Sigmoid colon (tissue), 7 donors: ENCODE results near the gene SLC15A1. TPM values are rescaled to one million over a fixed set of nuclear protein-coding genes. Genes with fewer than 3 reads are reported as not detected.

Experiments
- DNase-seq: peaks from one replicate; pipeline ENCODE4 v3.0.0-alpha.2; 2019
- H3K27ac ChIP-seq, 4 donors: fragments of 200-600 bp; sonication (generic); one replicate each; pipeline ENCODE4 v1.5.1; 2016 to 2019; ENCODE audit warnings: mild to moderate bottlenecking in 1 of 4
- H3K27me3 ChIP-seq, 3 donors: fragments of 200-600 bp; sonication (generic); one replicate each; pipeline ENCODE4 v1.5.1; 2019; ENCODE audit warnings: mild to moderate bottlenecking in 1 of 3
- H3K36me3 ChIP-seq, 4 donors: fragments of 200-600 bp; sonication (generic); one replicate each; pipeline ENCODE4 v1.5.1; 2016 to 2019
- H3K4me1 ChIP-seq, 4 donors: fragments of 200-600 bp; sonication (generic); one replicate each; pipeline ENCODE4 v1.5.1; 2017 to 2019
- H3K4me3 ChIP-seq, 4 donors: fragments of 200-600 bp; sonication (generic); one replicate each; pipeline ENCODE4 v1.5.1; 2017 to 2019; ENCODE audit warnings: mild to moderate bottlenecking in 2 of 4, moderate library complexity in 1 of 4
- H3K9me3 ChIP-seq, 4 donors: fragments of 200-600 bp in 3 of 4; sonication (generic) in 3 of 4; one replicate each; pipeline versions ENCODE4 v1.5.1 to v1.6.1; 2013 to 2019
- EP300 ChIP-seq, 4 donors: sonication (generic); formaldehyde crosslinking; IDR thresholded peaks; one replicate each; pipeline ENCODE4 v1.6.1; 2017; ENCODE audit warnings: antibody characterized with exemption in 4 of 4
- POLR2A ChIP-seq, 2 donors: fragments of 450-650 bp; IDR thresholded peaks; one replicate each; pipeline ENCODE4 v1.6.1; 2016; ENCODE audit warnings: antibody characterized with exemption in 2 of 2, mild to moderate bottlenecking in 2 of 2, moderate library complexity in 2 of 2
- POLR2AphosphoS5 ChIP-seq, 4 donors: sonication (generic); formaldehyde crosslinking; IDR thresholded peaks; one replicate each; pipeline ENCODE4 v1.6.1; 2017; ENCODE audit warnings: antibody characterized with exemption in 4 of 4
- WGBS, 2 donors: extraction: QIAGEN DNeasy Blood & Tissue Kit; methylation state at CpG; one replicate each; pipeline ENCODE4 v1.1.7; 2013; 5-methylcytosine and 5-hydroxymethylcytosine counted together
- intact Hi-C: fragments of 100-400 bp; cut with DNase I; formaldehyde crosslinking; loops from one replicate; pipeline ENCODE4 v1.15.1; 2023
- polyA plus RNA-seq, 3 donors: library from polyadenylated mRNA; stranded (reverse); fragments of 200-250 nt; gene quantifications; one replicate each; pipeline ENCODE4 v1.2.3, GENCODE V29; 2013
- total RNA-seq, 4 donors: library from RNA; depleted of rRNA; stranded (reverse); fragments of >200 nt; gene quantifications; one replicate each; pipeline ENCODE4 v1.1.0, GENCODE V29; 2016
- TF ChIP-seq, protein P1 (sequence below), 4 experiments: fragments of 450-650 bp in 3 of 4; fragments of 200-600 bp in 1 of 4; IDR thresholded peaks; one replicate each; pipeline ENCODE4 v1.5.1; 2016 to 2019; ENCODE audit warnings: antibody characterized with exemption in 4 of 4, mild to moderate bottlenecking in 3 of 4, moderate library complexity in 2 of 4
- donor health status: healthy with polysubstance abuse.
- donor health status: Bipolar disorder and iron deficiency.
- donor health status: healthy.

Gene SLC15A1
- total and polyA plus RNA-seq, 7 donors, result under 0.01 to 11.1 (median 2.1) TPM; not detected in 2

DNA sequence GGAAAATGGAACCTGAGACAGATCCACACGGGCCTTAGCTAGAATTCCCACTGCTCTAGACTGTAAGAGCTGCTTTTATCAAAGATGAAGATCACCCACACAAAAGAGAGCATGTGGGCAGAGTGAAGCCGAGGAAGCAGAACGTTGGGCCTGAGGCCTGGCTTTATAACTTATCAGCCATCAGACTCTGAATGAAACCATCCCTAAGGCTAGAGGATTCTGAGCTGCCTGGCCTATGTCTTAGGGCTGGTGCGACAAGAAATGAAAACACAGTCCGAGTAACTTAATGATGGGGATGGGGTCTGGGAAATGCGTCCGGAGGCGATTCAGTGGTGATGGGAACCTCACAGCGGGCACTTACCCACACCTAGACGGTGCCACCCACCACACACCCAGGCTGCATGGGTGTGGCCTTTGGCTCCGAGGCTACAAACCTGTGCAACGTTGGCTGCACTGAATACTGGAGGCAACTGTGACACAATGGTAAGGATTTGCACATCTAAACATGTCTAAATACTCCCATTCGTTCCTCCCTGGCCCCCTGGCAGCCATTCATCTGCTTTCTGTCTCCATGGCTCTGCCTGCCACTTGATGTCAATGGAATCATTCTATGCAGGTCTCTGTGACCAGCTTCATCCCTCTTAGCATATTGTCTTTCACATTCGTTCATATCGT, 62.0 kb downstream of the SLC15A1 start:
- H3K36me3 ChIP-seq, result no peaks in the 10 kb centered on the region
- no peak for DNase-seq
- H3K4me3 ChIP-seq, result no peak overlapping the region
- TF ChIP-seq EP300 (IDR thresholded peaks at IDR 0.05) (no peak), POLR2AphosphoS5 (IDR thresholded peaks at IDR 0.05) (no peak), POLR2A (IDR thresholded peaks at IDR 0.05) (no peak)
- TF ChIP-seq, protein P1, sequence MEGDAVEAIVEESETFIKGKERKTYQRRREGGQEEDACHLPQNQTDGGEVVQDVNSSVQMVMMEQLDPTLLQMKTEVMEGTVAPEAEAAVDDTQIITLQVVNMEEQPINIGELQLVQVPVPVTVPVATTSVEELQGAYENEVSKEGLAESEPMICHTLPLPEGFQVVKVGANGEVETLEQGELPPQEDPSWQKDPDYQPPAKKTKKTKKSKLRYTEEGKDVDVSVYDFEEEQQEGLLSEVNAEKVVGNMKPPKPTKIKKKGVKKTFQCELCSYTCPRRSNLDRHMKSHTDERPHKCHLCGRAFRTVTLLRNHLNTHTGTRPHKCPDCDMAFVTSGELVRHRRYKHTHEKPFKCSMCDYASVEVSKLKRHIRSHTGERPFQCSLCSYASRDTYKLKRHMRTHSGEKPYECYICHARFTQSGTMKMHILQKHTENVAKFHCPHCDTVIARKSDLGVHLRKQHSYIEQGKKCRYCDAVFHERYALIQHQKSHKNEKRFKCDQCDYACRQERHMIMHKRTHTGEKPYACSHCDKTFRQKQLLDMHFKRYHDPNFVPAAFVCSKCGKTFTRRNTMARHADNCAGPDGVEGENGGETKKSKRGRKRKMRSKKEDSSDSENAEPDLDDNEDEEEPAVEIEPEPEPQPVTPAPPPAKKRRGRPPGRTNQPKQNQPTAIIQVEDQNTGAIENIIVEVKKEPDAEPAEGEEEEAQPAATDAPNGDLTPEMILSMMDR (IDR thresholded peaks at IDR 0.05), result no peak
- WGBS, 2 donors, result 80 to 91% methylated on average over 15 of the region's 15 CpGs
- intact Hi-C loops, result no loop called here
- no peaks in the 10 kb centered on the region for H3K27me3 ChIP-seq
- H3K9me3 ChIP-seq, result no peaks in the 10 kb centered on the region
- H3K4me1 ChIP-seq, result no peaks in the 10 kb centered on the region
- H3K27ac ChIP-seq, result no peak overlapping the region

DNA sequence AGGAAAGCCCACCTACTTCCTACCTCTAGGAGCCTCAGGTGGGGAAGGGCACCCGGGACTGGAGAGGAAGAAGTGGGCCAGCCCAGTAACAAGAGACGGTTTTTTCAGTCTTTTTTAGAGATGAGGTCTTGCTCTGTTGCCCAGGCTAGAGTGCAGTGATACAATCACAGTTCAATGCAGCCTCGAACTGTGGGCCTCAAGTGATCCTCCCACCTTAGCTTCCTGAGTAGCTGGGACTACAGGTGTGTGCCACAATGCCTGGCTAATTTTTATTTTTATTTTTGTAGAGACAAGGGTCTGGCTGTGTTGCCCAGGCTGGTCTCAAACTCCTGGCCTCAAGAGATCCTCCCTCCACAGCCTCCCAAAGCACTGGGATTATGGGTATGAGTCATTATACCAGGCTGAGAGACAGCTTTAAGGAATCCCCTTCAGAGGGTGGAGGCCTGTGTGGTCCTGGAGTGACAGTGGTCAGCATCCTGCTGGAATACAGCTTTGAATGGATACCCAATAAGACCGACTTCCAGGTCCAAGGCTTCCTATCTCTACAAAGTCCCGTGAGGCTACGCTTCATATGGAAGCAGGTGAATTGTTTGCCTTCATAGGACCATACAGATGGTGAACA, 63.0 kb downstream of the SLC15A1 start:
- H3K27me3 ChIP-seq, result no peaks in the 10 kb centered on the region
- no peak overlapping the region for H3K4me3 ChIP-seq
- no peaks in the 10 kb centered on the region for H3K9me3 ChIP-seq
- no peaks in the 10 kb centered on the region for H3K36me3 ChIP-seq
- intact Hi-C loops, result no loop called here
- H3K27ac ChIP-seq, result no peak overlapping the region
- no peak for DNase-seq
- TF ChIP-seq POLR2A (IDR thresholded peaks at IDR 0.05), result no peak
- TF ChIP-seq, protein P1 (IDR thresholded peaks at IDR 0.05), result no peak
- TF ChIP-seq EP300 (IDR thresholded peaks at IDR 0.05), result no peak
- TF ChIP-seq POLR2AphosphoS5 (IDR thresholded peaks at IDR 0.05), result no peak
- WGBS, 2 donors, result 91 to 92% methylated on average over 6 of the region's 6 CpGs
- no peaks in the 10 kb centered on the region for H3K4me1 ChIP-seq

DNA sequence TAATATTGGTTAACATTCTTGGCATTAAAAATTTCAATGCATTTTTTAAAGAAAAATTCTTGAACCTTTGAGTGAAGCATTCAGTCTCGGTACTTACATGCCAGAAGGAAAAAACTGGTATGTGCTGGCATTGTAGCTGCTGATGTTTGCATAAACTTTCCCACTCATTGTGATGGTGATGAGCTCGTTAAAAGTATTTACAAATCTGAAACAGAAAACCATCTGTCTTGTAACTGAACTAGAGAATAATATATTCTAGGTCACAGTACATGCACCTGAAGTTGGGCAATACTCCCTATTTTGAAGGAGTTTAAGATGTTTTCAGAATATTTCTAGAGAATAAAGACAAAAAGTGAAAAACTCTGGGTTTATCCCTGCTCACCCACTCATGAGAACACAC, 64.1 kb downstream of the SLC15A1 start:
- H3K4me1 ChIP-seq, result no peaks in the 10 kb centered on the region
- H3K4me3 ChIP-seq, result no peak overlapping the region
- 55 to 57% methylated on average over 2 of the region's 2 CpGs for WGBS, 2 donors
- TF ChIP-seq, protein P1 (IDR thresholded peaks at IDR 0.05), result no peak
- TF ChIP-seq POLR2AphosphoS5 (IDR thresholded peaks at IDR 0.05) (no peak), EP300 (IDR thresholded peaks at IDR 0.05) (no peak), POLR2A (IDR thresholded peaks at IDR 0.05) (no peak)
- no peaks in the 10 kb centered on the region for H3K36me3 ChIP-seq
- H3K9me3 ChIP-seq, result no peaks in the 10 kb centered on the region
- no peaks in the 10 kb centered on the region for H3K27me3 ChIP-seq
- no peak overlapping the region for H3K27ac ChIP-seq
- intact Hi-C loops, result no loop called here
- no peak for DNase-seq

DNA sequence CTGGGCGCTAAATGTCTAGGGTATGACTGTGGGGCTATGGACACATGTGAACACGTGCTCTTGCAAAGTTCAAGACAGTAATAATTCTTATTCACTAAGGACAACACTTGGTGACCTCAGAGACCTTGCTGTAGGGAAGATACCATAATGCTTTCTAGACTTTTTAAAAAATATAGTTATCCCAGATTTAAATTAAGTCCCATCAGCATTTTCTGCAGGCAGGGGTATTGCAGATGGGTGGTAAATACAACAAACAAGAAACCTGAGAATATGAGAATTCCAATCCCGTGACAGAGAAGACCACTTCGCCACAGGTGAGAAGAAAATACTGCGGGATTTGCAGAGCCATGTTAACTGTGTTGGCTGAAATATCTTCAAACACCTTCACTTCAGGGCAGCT, 65.2 kb downstream of the SLC15A1 start:
- no peak for TF ChIP-seq EP300 (IDR thresholded peaks at IDR 0.05)
- TF ChIP-seq POLR2AphosphoS5 (IDR thresholded peaks at IDR 0.05), result no peak
- TF ChIP-seq, protein P1 (IDR thresholded peaks at IDR 0.05), result no peak
- TF ChIP-seq POLR2A (IDR thresholded peaks at IDR 0.05), result no peak
- H3K4me3 ChIP-seq, result no peak overlapping the region
- H3K36me3 ChIP-seq, result no peaks in the 10 kb centered on the region
- intact Hi-C loops, result no loop called here
- H3K27ac ChIP-seq, result no peak overlapping the region
- DNase-seq, result no peak
- H3K9me3 ChIP-seq, result no peaks in the 10 kb centered on the region
- no peaks in the 10 kb centered on the region for H3K27me3 ChIP-seq
- WGBS, 2 donors, result 86 to 87% methylated on average over 5 of the region's 5 CpGs
- H3K4me1 ChIP-seq, result no peaks in the 10 kb centered on the region
